Lower leg skin (tissue), 3 donors: Measurements from ENCODE around the gene SIN3B.

Source experiments
- CTCF ChIP-seq, 3 donors: fragments of 450-650 bp; IDR thresholded peaks; one replicate each; pipeline ENCODE4 v1.5.1; 2016; ENCODE audit warnings: antibody characterized with exemption in 3 of 3, mild to moderate bottlenecking in 3 of 3, moderate library complexity in 2 of 3
- POLR2A ChIP-seq, 2 donors: fragments of 450-650 bp; IDR thresholded peaks; one replicate each; pipeline ENCODE4 v1.6.1; 2016 to 2017; ENCODE audit warnings: antibody characterized with exemption in 2 of 2, mild to moderate bottlenecking in 1 of 2, moderate library complexity in 1 of 2

GRCh38 chr19:16927883-16928282, 98.7 kb downstream of the SIN3B start:
- TF ChIP-seq CTCF (IDR thresholded peaks at IDR 0.05) (no peak), POLR2A (IDR thresholded peaks at IDR 0.05) (no peak)
